Mononuclear cell (primary cell): ENCODE data around the gene WFDC12. TPM values are rescaled to one million over a fixed set of nuclear protein-coding genes. Genes with fewer than 3 reads are reported as not detected.

Experiments
- H3K27me3 ChIP-seq: 2 replicates; pipeline ENCODE4 v1.6.0; 2011; ENCODE audit warnings: low read length, control low read depth; ENCODE audit not compliant: insufficient read depth
- H3K4me1 ChIP-seq: 2 replicates; pipeline ENCODE4 v1.5.1; 2011; ENCODE audit warnings: mild to moderate bottlenecking, low read length, control low read depth; ENCODE audit not compliant: insufficient read depth
- H3K4me3 ChIP-seq: 2 replicates; pipeline ENCODE4 v1.5.1; 2011; ENCODE audit warnings: mild to moderate bottlenecking, low read length, moderate library complexity
- H3K9me3 ChIP-seq: 2 replicates; pipeline ENCODE4 v1.5.1; 2011; ENCODE audit warnings: low read depth, mild to moderate bottlenecking, control low read depth, low read length
- total RNA-seq: library from RNA; depleted of rRNA; stranded (reverse); fragments of >200 nt; gene quantifications from one replicate; pipeline ENCODE4 v1.2.3, GENCODE V29; 2012

The WFDC12 gene
- total RNA-seq, 1 donor = not detected

DNA sequence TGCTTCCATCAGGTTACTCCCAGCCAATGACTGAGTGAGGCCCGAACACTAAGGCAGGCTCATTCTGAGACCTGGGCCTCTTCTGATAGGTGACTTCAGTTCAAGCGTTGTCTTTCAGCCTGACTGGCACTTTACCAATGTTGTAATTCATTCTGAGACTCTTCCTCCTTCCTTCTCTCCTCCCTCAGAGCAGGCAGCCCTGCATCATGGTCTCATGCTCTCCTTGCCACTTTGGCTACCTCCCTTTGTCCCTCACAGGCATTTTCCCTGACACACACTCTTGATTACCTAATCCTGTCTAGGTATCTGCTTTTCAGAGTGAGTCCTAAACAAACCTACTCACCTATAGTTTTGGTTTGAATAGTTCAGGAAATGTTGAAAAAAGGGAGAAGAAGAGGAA is 12.6 kb upstream of the WFDC12 start:
- Histone ChIP-seq H3K4me1 (no peaks in the 10 kb centered on the region), H3K4me3 (no peak overlapping the region), H3K9me3 (no peaks in the 10 kb centered on the region), H3K27me3 (peaks cover 22% of the 10 kb centered on the region)

DNA sequence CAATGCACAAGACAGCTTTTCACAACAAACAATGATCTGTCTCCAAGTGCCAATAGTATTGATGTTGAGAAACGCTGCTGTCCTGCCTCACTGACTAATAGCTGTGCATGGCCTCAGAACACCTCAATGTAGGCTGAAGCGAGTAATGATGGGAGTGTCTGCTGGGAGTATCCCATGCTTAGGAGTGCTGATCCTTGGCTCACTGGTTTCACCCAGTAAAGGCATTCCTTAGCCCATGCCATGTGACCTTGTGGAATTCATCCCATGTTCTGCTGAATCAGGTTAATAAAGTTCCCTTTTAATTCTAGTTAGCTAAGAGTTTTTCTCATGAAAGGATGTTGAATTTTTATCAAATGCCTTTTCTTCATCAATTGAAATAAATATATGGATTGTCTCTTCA is 3.8 kb upstream of the WFDC12 start:
- Histone ChIP-seq H3K4me3 (no peak overlapping the region), H3K4me1 (no peaks in the 10 kb centered on the region), H3K9me3 (no peaks in the 10 kb centered on the region), H3K27me3 (peaks cover 26% of the 10 kb centered on the region)

DNA sequence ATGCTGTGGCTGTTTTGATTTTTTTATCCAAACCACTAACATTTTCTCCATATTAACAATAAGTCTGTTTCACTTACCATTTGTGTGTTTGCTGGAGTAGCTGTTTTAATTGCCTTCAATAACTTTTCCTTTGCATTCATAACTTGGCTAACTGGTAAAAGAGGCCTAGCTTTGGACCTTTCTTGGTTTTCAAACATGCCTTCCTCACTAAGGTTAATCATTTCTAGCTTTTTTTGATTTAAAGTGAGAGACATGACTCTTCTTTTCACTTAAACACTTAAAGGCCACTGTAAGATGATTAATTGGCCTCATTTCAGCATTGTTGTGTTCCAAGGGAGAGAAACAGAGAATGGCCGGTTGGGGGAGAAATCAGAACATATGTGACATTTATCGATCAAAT is 2.9 kb downstream of the WFDC12 start:
- Histone ChIP-seq H3K9me3 (no peaks in the 10 kb centered on the region), H3K27me3 (peaks cover 3% of the 10 kb centered on the region), H3K4me1 (no peaks in the 10 kb centered on the region), H3K4me3 (no peak overlapping the region)

DNA sequence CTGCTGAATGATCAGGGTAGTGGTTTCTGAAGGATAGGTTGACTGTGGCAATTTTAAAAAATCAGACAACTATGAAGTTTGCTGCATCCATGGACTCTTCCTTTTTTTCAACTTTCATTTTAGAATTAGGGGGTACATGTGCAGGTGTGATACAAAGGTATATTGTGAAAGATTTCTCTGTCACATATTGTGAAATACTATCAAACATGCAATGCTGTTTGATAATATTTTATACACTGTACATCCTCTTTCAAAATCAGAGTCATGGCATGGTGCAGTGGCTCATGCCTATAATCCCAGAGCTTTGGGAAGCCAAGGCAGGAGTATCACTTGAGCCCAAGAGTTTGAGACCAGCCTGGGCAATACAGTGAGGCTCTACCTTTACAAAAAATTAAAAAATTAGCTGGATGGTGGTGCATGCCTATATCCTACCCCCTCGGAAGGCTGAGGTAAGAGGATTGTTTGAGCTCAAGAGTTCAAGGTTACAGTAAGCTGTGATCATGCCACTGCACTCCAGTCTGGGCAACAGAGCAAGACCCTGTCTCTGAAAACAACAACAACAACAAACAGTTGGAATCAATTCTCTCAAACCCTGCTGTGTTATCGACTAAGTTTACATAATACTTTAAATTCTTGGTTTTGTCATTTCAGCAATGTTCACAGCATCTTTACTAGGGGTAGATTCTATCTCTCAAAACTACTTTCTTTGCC is 4.6 kb downstream of the WFDC12 start:
- Histone ChIP-seq H3K9me3 (no peaks in the 10 kb centered on the region), H3K27me3 (peaks cover 3% of the 10 kb centered on the region), H3K4me3 (no peak overlapping the region), H3K4me1 (no peaks in the 10 kb centered on the region)

GRCh38 chr20:45118028-45118427 is 6.2 kb downstream of the WFDC12 start:
- Histone ChIP-seq H3K27me3 (peaks cover 3% of the 10 kb centered on the region), H3K9me3 (no peaks in the 10 kb centered on the region), H3K4me3 (no peak overlapping the region), H3K4me1 (no peaks in the 10 kb centered on the region)

- Histone ChIP-seq H3K27me3 (peaks cover under 1% of the 10 kb centered on the region), H3K9me3 (no peaks in the 10 kb centered on the region), H3K4me1 (no peaks in the 10 kb centered on the region), H3K4me3 (no peak overlapping the region)
Observed at GRCh38 chr20:45117581-45117980, 6.7 kb downstream of the WFDC12 start.

DNA sequence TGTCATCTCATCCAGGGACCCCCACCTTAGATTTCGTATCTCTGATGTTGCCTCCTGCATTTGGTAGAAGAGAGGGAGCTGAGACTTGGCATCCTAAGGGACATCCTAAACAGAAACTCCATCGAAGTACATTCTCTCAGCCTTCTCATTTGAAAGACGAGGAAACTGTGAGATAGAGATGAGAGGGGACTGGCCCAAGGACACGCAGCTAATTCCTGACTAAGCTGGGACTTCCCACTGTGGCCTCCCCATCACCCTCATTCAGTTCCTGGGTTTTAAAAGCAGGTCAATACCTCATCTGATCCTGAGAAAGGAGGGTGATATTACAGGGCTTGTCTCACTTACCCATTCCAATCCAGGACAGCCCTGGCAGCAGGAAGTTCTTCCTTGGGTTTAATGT is 8.4 kb downstream of the WFDC12 start:
- H3K4me3 ChIP-seq = no peak overlapping the region
- no peaks in the 10 kb centered on the region for H3K27me3 ChIP-seq
- no peaks in the 10 kb centered on the region for H3K4me1 ChIP-seq
- H3K9me3 ChIP-seq = no peaks in the 10 kb centered on the region

GRCh38 chr20:45115386-45115774 is 8.9 kb downstream of the WFDC12 start:
- no peaks in the 10 kb centered on the region for H3K9me3 ChIP-seq
- no peaks in the 10 kb centered on the region for H3K27me3 ChIP-seq
- H3K4me3 ChIP-seq = no peak overlapping the region
- H3K4me1 ChIP-seq = no peaks in the 10 kb centered on the region

GRCh38 chr20:45114465-45115385 is 9.5 kb downstream of the WFDC12 start, which contains the start of gene WFDC5:
TSS of gene WFDC5 (minus strand) at chr20:45115174. CDS start at chr20:45115083, 91 bp downstream.
- Histone ChIP-seq H3K4me1 (no peaks in the 10 kb centered on the region), H3K4me3 (no peak within 1 kb of the TSS), H3K27me3 (no peaks in the 10 kb centered on the region), H3K9me3 (no peaks in the 10 kb centered on the region)

DNA sequence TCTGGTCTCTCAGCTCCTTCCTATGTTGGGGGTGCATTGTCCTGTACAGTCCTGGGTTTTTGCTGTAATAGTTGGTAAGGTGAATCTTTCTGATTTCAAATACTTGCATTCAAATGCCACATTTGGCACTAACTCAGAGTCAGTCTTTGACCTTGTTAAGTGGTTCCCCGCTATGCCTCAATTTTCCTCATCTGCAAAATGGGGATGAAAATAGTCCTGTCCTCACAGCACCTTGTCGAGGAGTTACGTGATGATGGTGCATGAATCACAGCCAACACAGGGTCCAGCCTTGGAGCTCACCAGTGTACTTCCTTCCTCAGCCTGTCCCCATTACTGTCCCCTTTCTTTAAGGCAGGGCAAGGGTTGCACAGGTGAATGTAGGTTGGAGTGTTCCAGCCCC is 10.4 kb downstream of the WFDC12 start:
- Histone ChIP-seq H3K4me1 (no peaks in the 10 kb centered on the region), H3K27me3 (no peaks in the 10 kb centered on the region), H3K9me3 (no peaks in the 10 kb centered on the region), H3K4me3 (no peak overlapping the region)

DNA sequence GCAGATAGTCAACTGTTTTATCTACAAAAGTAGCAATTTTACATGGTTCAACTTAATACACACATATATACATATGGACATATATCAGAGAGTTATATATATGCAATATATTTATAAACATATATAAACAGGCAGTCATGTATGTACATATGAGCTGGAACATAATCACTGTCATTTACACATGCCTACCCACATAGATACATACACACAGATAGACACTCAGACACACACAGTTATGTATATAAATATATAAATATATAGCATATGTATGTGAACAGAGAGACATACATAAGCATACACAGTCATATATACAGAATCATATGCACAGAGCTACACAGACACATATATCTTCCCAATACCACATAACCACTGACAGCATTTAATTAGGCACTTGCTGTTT is 11.5 kb downstream of the WFDC12 start:
- H3K27me3 ChIP-seq = no peaks in the 10 kb centered on the region
- H3K4me3 ChIP-seq = no peak overlapping the region
- no peaks in the 10 kb centered on the region for H3K9me3 ChIP-seq
- no peaks in the 10 kb centered on the region for H3K4me1 ChIP-seq

DNA sequence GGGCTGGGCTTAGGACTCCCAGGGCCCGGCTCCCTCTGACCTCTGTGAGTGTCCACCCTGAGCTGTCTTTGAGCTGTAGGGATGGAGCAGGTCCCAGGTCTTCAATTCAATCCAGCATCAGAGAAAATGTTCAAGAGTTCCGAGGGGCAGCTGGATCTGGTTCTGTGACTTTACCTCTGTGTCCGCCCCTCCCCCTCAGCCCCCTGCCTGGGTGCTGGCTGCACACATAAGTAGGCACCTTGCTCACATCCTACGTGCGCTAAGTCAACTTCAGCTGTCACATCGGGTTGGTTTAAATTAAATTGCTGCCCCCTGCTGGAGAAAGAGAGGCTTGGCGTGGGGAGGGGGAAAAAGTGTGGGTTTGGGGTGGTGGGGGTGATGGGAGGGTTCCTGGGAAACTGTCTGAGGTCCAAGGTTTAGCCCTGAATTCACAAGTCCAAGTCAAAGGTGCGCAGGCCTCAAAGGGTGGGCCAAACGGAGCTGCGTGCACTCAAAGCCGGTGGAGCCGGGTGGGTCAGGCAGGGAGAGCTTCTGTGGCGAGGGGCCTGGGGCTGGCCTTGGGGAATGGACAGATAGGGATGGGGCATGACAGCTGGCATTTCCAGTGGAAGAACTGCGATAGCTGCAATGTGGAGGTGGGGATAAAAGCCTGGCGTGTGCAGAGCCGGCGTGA is 12.3 kb downstream of the WFDC12 start:
- H3K9me3 ChIP-seq = no peaks in the 10 kb centered on the region
- H3K4me3 ChIP-seq = no peak overlapping the region
- H3K27me3 ChIP-seq = no peaks in the 10 kb centered on the region
- H3K4me1 ChIP-seq = no peaks in the 10 kb centered on the region

DNA sequence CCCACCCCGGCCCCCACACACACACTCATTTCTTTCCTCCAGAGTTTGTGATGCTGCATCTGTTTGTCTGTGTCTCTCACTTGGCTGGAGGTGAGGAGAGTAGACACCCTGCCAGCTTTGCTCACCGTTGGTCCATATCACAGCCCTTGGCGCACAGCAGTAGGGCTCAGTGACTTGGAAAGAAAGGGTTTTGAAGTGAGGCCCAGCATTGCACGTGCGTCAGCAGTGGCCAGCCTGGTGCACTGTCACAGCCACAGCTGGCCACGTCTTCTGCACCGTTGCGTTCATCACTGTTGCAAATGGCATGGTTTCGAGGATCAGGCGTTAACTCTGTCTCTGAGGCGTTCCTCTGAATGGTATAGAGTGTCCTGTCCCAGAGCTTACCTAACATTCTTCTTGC is 13.0 kb downstream of the WFDC12 start:
- H3K9me3 ChIP-seq = no peaks in the 10 kb centered on the region
- no peaks in the 10 kb centered on the region for H3K27me3 ChIP-seq
- H3K4me1 ChIP-seq = no peaks in the 10 kb centered on the region
- H3K4me3 ChIP-seq = no peak overlapping the region

GRCh38 chr20:45110301-45110700 is 14.0 kb downstream of the WFDC12 start:
- Histone ChIP-seq H3K4me3 (no peak overlapping the region), H3K9me3 (no peaks in the 10 kb centered on the region), H3K27me3 (no peaks in the 10 kb centered on the region), H3K4me1 (no peaks in the 10 kb centered on the region)

- H3K27me3 ChIP-seq = no peaks in the 10 kb centered on the region
- H3K4me3 ChIP-seq = no peak overlapping the region
Observed at GRCh38 chr20:45109634-45110033, 14.6 kb downstream of the WFDC12 start.

More at GRCh38 chr20:45109634-45110033, 14.6 kb downstream of the WFDC12 start:
- no peaks in the 10 kb centered on the region for H3K4me1 ChIP-seq
- no peaks in the 10 kb centered on the region for H3K9me3 ChIP-seq
